A549 (cell line): ENCODE results near the gene COL26A1. TPM values are rescaled to one million over a fixed set of nuclear protein-coding genes. Genes with fewer than 3 reads are reported as not detected.
A peak's percentile ranks its signal among the peaks of the same experiment; 100 is the strongest.

Experiments used
- ATAC-seq, 2 experiments: fragments of 200-7000 bp in 1 of 2; fragments of >200 bp in 1 of 2; cut with Nextera tagmentation in 1 of 2; cut with Tn5 transposase in 1 of 2; 3 replicates each; pipeline versions ENCODE4 v1.8.0 to v1.9.1; 2018 to 2020; ENCODE audit warnings: mild to moderate bottlenecking in 1 of 2, moderate library complexity in 1 of 2
- CTCF ChIA-PET: fragments of 300-600 bp; sonication (Branson Sonifier 250); formaldehyde crosslinking; extraction: SDS; loops from one replicate; lab custom pipeline; 2021; ENCODE audit warnings: antibody characterized with exemption, inconsistent platforms; lab: Yijun Ruan, JAX
- POLR2A ChIA-PET: fragments of 350-600 bp; formaldehyde crosslinking; extraction: SDS; loops from one replicate; lab custom pipeline; 2021; ENCODE audit warnings: antibody characterized with exemption, inconsistent platforms; lab: Yijun Ruan, JAX
- DNase-seq, 2 experiments: peaks; one replicate each; pipeline versions ENCODE4 v3.0.0 to v3.0.0-alpha.2; 2011 to 2016; ENCODE audit warnings: low read depth in 1 of 2, low spot score in 1 of 2
- FAIRE-seq: peaks from 2 replicates; lab custom pipeline; 2011; peaks lifted over from hg19 to GRCh38; lab: Jason Lieb, UNC
- H3K27ac ChIP-seq, 2 experiments: fragments of >200 bp; sonication (Bioruptor Twin); formaldehyde crosslinking; 3 replicates each; pipeline ENCODE4 v1.5.1; 2016 to 2017
- H3K4me1 ChIP-seq: fragments of >200 bp; sonication (Bioruptor Twin); formaldehyde crosslinking; 3 replicates; pipeline ENCODE4 v1.6.1; 2016
- H3K4me2 ChIP-seq: fragments of >200 bp; sonication (Bioruptor Twin); formaldehyde crosslinking; 3 replicates; pipeline ENCODE4 v1.6.1; 2016
- H3K4me3 ChIP-seq: fragments of >200 bp; sonication (Bioruptor Twin); formaldehyde crosslinking; 3 replicates; pipeline ENCODE4 v1.5.1; 2016
- H3K9me3 ChIP-seq: fragments of >200 bp; sonication (Bioruptor Twin); formaldehyde crosslinking; 3 replicates; pipeline ENCODE4 v1.6.1; 2016
- EP300 ChIP-seq, 2 experiments: fragments of >200 bp; sonication (Bioruptor Twin); formaldehyde crosslinking; IDR thresholded peaks; 2 replicates in 1 of 2; 3 replicates in 1 of 2; pipeline ENCODE4 v1.6.1; 2016 to 2017
- HEYL ChIP-seq: fragments of 250-450 bp; sonication (Bioruptor Pico); IDR thresholded peaks from 2 replicates; pipeline ENCODE4 v1.8.0; 2021; ENCODE audit warnings: mild to moderate bottlenecking, moderate library complexity
- HOXB13 ChIP-seq: fragments of 250-450 bp; sonication (Bioruptor Pico); IDR thresholded peaks from 2 replicates; pipeline ENCODE4 v1.5.0; 2020; ENCODE audit warnings: low read depth, mild to moderate bottlenecking, moderate library complexity
- JUN ChIP-seq, 2 experiments: fragments of >200 bp; sonication (Bioruptor Twin); formaldehyde crosslinking; IDR thresholded peaks; 2 replicates in 1 of 2; 3 replicates in 1 of 2; pipeline ENCODE4 v1.6.1; 2016 to 2017
- JUNB ChIP-seq: fragments of >200 bp; sonication (Bioruptor Twin); formaldehyde crosslinking; IDR thresholded peaks from 2 replicates; pipeline ENCODE4 v1.6.1; 2016
- KDM5A ChIP-seq: fragments of 200-600 bp; sonication (generic); IDR thresholded peaks from 2 replicates; pipeline ENCODE4 v1.6.1; 2016; ENCODE audit warnings: antibody characterized with exemption, mild to moderate bottlenecking
- MAFK ChIP-seq: fragments of 450-650 bp; IDR thresholded peaks from 2 replicates; pipeline ENCODE4 v1.6.1; 2014; ENCODE audit not compliant: partially characterized antibody
- MAX ChIP-seq: IDR thresholded peaks from 2 replicates; pipeline ENCODE4 v1.6.1; 2012
- MAZ ChIP-seq: fragments of 150-350 bp; IDR thresholded peaks from 2 replicates; pipeline ENCODE4 v1.6.1; 2014; ENCODE audit warnings: antibody characterized with exemption, low read depth, low read length, borderline replicate concordance
- NR3C1 ChIP-seq: fragments of >200 bp; sonication (Bioruptor Twin); formaldehyde crosslinking; IDR thresholded peaks from 3 replicates; pipeline ENCODE4 v1.6.1; 2017
- RAD21 ChIP-seq, 2 experiments: fragments of >200 bp in 1 of 2; sonication (Bioruptor Twin) in 1 of 2; formaldehyde crosslinking in 1 of 2; IDR thresholded peaks in 1 of 2; conservative IDR thresholded peaks in 1 of 2; 2 replicates in 1 of 2; 3 replicates in 1 of 2; pipeline ENCODE4 v1.6.1; 2012 to 2018; ENCODE audit warnings: inconsistent platforms in 1 of 2
- RARB ChIP-seq: fragments of 250-450 bp; sonication (Bioruptor Pico); IDR thresholded peaks from 2 replicates; pipeline ENCODE4 v1.8.0; 2021; ENCODE audit warnings: mild to moderate bottlenecking, moderate library complexity
- SMC3 ChIP-seq: fragments of >200 bp; sonication (Bioruptor Twin); formaldehyde crosslinking; IDR thresholded peaks from 3 replicates; pipeline ENCODE4 v1.6.1; 2018; ENCODE audit warnings: inconsistent platforms
- SREBF2 ChIP-seq: fragments of 450-650 bp; IDR thresholded peaks from 2 replicates; pipeline ENCODE4 v1.6.1; 2014; ENCODE audit warnings: mild to moderate bottlenecking, moderate library complexity
- TP53 ChIP-seq: fragments of 250-450 bp; sonication (Bioruptor Pico); IDR thresholded peaks from 2 replicates; pipeline ENCODE4 v1.5.0; 2021; ENCODE audit warnings: mild to moderate bottlenecking, moderate library complexity
- WGBS: methylation state at CpG from one replicate; pipeline ENCODE4 v1.1.6; 2017; ENCODE audit errors: missing lambda C conversion rate; 5-methylcytosine and 5-hydroxymethylcytosine counted together
- polyA plus RNA-seq, 4 experiments: library from polyadenylated mRNA; depleted of rRNA in 3 of 4; stranded (reverse); fragments of >200 nt; fragmentation: RNase III in 1 of 4; extraction: RNeasy Plus Mini Kit Qiagen cat#74134 plus additional on column Dnase treatment in 1 of 4; gene quantifications; 2 replicates in 3 of 4; 3 replicates in 1 of 4; pipeline ENCODE4 v1.2.3, GENCODE V29; 2011 to 2017
- TF ChIP-seq, protein P1 (sequence below): fragments of 250-450 bp; sonication (Bioruptor Pico); IDR thresholded peaks from 2 replicates; pipeline ENCODE4 v1.5.0; 2021; ENCODE audit warnings: mild to moderate bottlenecking, moderate library complexity, borderline replicate concordance
- TF ChIP-seq, protein P2 (sequence below): fragments of >200 bp; sonication (Bioruptor Twin); formaldehyde crosslinking; IDR thresholded peaks from 3 replicates; pipeline ENCODE4 v1.5.1; 2016
- TF ChIP-seq, protein P3 (sequence below): fragments of 200-600 bp; sonication (generic); IDR thresholded peaks from 2 replicates; pipeline ENCODE4 v1.6.1; 2016; ENCODE audit warnings: antibody characterized with exemption, mild to moderate bottlenecking, moderate library complexity

Gene COL26A1
- polyA plus RNA-seq, 2 of the 4 experiments (the other 2 are of a cell fraction): 0.52 to 1.4 TPM

GRCh38 chr7:101542527-101543241, 180.0 kb downstream of the COL26A1 start:
- ChIA-PET CTCF (interaction anchor here (0.6 to 4.3 kb wide), 81 partner anchors 9 to 849 kb away, joined by 3 to 106 read pairs (median 4); partner anchors contain the start of gene IFT22), POLR2A (interaction anchor here (1.5 kb wide), 1 partner anchor 271 kb away, joined by 3 read pairs; no protein-coding TSS in a partner anchor)
- ATAC-seq: peak; percentile 57 to 71
- Histone ChIP-seq H3K9me3 (no peaks in the 10 kb centered on the region), H3K4me3 (no peak overlapping the region), H3K4me1 (no peaks in the 10 kb centered on the region), H3K27ac (peak overlapping the region in 1 of 2 experiments; percentile 39; a peak in 1 of 6 replicates), H3K4me2 (peak overlapping the region; percentile 61)
- WGBS: 22% methylated on average over 15 of the region's 16 CpGs
- DNase-seq: peak; percentile 54 to 67
- peak; percentile 97 for TF ChIP-seq RAD21 (conservative IDR thresholded peaks at IDR 0.05 in 1 of 2, IDR thresholded peaks at IDR 0.05 in 1 of 2)
- TF ChIP-seq, protein P1, sequence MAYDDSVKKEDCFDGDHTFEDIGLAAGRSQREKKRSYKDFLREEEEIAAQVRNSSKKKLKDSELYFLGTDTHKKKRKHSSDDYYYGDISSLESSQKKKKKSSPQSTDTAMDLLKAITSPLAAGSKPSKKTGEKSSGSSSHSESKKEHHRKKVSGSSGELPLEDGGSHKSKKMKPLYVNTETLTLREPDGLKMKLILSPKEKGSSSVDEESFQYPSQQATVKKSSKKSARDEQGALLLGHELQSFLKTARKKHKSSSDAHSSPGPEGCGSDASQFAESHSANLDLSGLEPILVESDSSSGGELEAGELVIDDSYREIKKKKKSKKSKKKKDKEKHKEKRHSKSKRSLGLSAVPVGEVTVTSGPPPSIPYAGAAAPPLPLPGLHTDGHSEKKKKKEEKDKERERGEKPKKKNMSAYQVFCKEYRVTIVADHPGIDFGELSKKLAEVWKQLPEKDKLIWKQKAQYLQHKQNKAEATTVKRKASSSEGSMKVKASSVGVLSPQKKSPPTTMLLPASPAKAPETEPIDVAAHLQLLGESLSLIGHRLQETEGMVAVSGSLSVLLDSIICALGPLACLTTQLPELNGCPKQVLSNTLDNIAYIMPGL (CRISPR knock-in tag): no peak
- peak; percentile 37; the same call in 1 of the 2 replicates for TF ChIP-seq MAX
- peak; percentile 89 for TF ChIP-seq SMC3
- TF ChIP-seq KDM5A: no peak
- TF ChIP-seq, protein P2, sequence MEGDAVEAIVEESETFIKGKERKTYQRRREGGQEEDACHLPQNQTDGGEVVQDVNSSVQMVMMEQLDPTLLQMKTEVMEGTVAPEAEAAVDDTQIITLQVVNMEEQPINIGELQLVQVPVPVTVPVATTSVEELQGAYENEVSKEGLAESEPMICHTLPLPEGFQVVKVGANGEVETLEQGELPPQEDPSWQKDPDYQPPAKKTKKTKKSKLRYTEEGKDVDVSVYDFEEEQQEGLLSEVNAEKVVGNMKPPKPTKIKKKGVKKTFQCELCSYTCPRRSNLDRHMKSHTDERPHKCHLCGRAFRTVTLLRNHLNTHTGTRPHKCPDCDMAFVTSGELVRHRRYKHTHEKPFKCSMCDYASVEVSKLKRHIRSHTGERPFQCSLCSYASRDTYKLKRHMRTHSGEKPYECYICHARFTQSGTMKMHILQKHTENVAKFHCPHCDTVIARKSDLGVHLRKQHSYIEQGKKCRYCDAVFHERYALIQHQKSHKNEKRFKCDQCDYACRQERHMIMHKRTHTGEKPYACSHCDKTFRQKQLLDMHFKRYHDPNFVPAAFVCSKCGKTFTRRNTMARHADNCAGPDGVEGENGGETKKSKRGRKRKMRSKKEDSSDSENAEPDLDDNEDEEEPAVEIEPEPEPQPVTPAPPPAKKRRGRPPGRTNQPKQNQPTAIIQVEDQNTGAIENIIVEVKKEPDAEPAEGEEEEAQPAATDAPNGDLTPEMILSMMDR: peak; percentile 91
- FAIRE-seq: no peak

- Histone ChIP-seq H3K9me3 (no peaks in the 10 kb centered on the region), H3K27ac (no peak overlapping the region), H3K4me1 (no peaks in the 10 kb centered on the region), H3K4me2 (peak overlapping the region; percentile 61; the same call in 1 of the 3 replicates), H3K4me3 (no peak overlapping the region)
- CTCF ChIA-PET: interaction anchor here (0.6 to 4.3 kb wide), 59 partner anchors 9 to 849 kb away, joined by 3 to 106 read pairs (median 4); partner anchors contain the start of gene IFT22
- ATAC-seq: peak in 1 of 2 experiments; percentile 3; a peak in 3 of 6 replicates
- POLR2A ChIA-PET: interaction anchor here (1.5 kb wide), 1 partner anchor 271 kb away, joined by 3 read pairs; no protein-coding TSS in a partner anchor
- 39% methylated on average over 3 of the region's 5 CpGs for WGBS
- no peak for FAIRE-seq
- TF ChIP-seq EP300 (IDR thresholded peaks at IDR 0.05) (no peak), KDM5A (no peak), MAZ (no peak), MAFK (peak; percentile 80), HEYL (CRISPR knock-in tag) (no peak), NR3C1 (no peak), TP53 (CRISPR knock-in tag) (no peak)
- no peak for DNase-seq
Measured at GRCh38 chr7:101543242-101543766, 180.6 kb downstream of the COL26A1 start.

GRCh38 chr7:101543846-101544245, 181.2 kb downstream of the COL26A1 start:
- 62% methylated on average over 10 of the region's 10 CpGs for WGBS
- ChIA-PET CTCF (interaction anchor here (0.7 to 4.3 kb wide), 31 partner anchors 8 to 848 kb away, joined by 3 to 106 read pairs (median 5); partner anchors contain the start of gene IFT22), POLR2A (interaction anchor here (1.5 kb wide), 1 partner anchor 270 kb away, joined by 3 read pairs; no protein-coding TSS in a partner anchor)
- ATAC-seq (no peak), FAIRE-seq (no peak), DNase-seq (no peak)
- TF ChIP-seq TP53 (CRISPR knock-in tag): no peak
- no peak for TF ChIP-seq JUNB
- no peak for TF ChIP-seq HOXB13 (CRISPR knock-in tag)
- no peak for TF ChIP-seq SREBF2
- TF ChIP-seq JUN (IDR thresholded peaks at IDR 0.05): no peak
- TF ChIP-seq, protein P3, sequence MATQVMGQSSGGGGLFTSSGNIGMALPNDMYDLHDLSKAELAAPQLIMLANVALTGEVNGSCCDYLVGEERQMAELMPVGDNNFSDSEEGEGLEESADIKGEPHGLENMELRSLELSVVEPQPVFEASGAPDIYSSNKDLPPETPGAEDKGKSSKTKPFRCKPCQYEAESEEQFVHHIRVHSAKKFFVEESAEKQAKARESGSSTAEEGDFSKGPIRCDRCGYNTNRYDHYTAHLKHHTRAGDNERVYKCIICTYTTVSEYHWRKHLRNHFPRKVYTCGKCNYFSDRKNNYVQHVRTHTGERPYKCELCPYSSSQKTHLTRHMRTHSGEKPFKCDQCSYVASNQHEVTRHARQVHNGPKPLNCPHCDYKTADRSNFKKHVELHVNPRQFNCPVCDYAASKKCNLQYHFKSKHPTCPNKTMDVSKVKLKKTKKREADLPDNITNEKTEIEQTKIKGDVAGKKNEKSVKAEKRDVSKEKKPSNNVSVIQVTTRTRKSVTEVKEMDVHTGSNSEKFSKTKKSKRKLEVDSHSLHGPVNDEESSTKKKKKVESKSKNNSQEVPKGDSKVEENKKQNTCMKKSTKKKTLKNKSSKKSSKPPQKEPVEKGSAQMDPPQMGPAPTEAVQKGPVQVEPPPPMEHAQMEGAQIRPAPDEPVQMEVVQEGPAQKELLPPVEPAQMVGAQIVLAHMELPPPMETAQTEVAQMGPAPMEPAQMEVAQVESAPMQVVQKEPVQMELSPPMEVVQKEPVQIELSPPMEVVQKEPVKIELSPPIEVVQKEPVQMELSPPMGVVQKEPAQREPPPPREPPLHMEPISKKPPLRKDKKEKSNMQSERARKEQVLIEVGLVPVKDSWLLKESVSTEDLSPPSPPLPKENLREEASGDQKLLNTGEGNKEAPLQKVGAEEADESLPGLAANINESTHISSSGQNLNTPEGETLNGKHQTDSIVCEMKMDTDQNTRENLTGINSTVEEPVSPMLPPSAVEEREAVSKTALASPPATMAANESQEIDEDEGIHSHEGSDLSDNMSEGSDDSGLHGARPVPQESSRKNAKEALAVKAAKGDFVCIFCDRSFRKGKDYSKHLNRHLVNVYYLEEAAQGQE: no peak
- TF ChIP-seq RARB (CRISPR knock-in tag): no peak
- H3K4me1 ChIP-seq: no peaks in the 10 kb centered on the region
- H3K27ac ChIP-seq: no peak overlapping the region
- H3K4me3 ChIP-seq: no peak overlapping the region
- no peaks in the 10 kb centered on the region for H3K9me3 ChIP-seq
- no peak overlapping the region for H3K4me2 ChIP-seq
